Measurements from ENCODE around the gene MAN2A1.
"Not testable (repeated sequence)": the region's sequence is repeated elsewhere in the genome, so short reads cannot be mapped to it uniquely, and the experiment has no call there.

Gene MAN2A1

GRCh38 chr5:109756543-109757185 lies 66.9 kb downstream of the MAN2A1 start:
- no peak for DNase-seq (ENCODE audit: low spot score)

GRCh38 chr5:109757490-109757889 lies 67.8 kb downstream of the MAN2A1 start:
- DNase-seq (ENCODE audit: low spot score): no peak

GRCh38 chr5:109759306-109759705 lies 69.6 kb downstream of the MAN2A1 start:
- no peak for DNase-seq (ENCODE audit: low spot score)

- not testable (repeated sequence) for DNase-seq (ENCODE audit: low spot score)
Measured at GRCh38 chr5:109760130-109760529, 70.4 kb downstream of the MAN2A1 start.

- no peak for DNase-seq (ENCODE audit: low spot score)
Measured at GRCh38 chr5:109762821-109763220, 73.1 kb downstream of the MAN2A1 start.

GRCh38 chr5:109767184-109767995 lies 77.7 kb downstream of the MAN2A1 start:
- DNase-seq (ENCODE audit: low spot score): no peak

GRCh38 chr5:109767997-109768396 lies 78.3 kb downstream of the MAN2A1 start:
- DNase-seq (ENCODE audit: low spot score): no peak

- no peak for DNase-seq (ENCODE audit: low spot score)
Measured at GRCh38 chr5:109769597-109770291, 80.0 kb downstream of the MAN2A1 start.

GRCh38 chr5:109775130-109775529 lies 85.4 kb downstream of the MAN2A1 start:
- DNase-seq (ENCODE audit: low spot score): no peak

- DNase-seq (ENCODE audit: low spot score): no peak
Measured at GRCh38 chr5:109779036-109779735, 89.5 kb downstream of the MAN2A1 start.

- no peak for DNase-seq (ENCODE audit: low spot score)
Measured at GRCh38 chr5:109784687-109785086, 95.0 kb downstream of the MAN2A1 start.

- DNase-seq (ENCODE audit: low spot score): no peak
Measured at GRCh38 chr5:109786206-109786855, 96.6 kb downstream of the MAN2A1 start.

- no peak for DNase-seq (ENCODE audit: low spot score)
Measured at GRCh38 chr5:109788596-109788995, 98.9 kb downstream of the MAN2A1 start.

GRCh38 chr5:109792613-109793012 lies 102.9 kb downstream of the MAN2A1 start:
- no peak for DNase-seq (ENCODE audit: low spot score)

GRCh38 chr5:109803854-109804253 lies 114.1 kb downstream of the MAN2A1 start:
- no peak for DNase-seq (ENCODE audit: low spot score)

- DNase-seq (ENCODE audit: low spot score): no peak
Measured at GRCh38 chr5:109805472-109805871, 115.7 kb downstream of the MAN2A1 start.

- DNase-seq (ENCODE audit: low spot score): no peak
Measured at GRCh38 chr5:109805883-109806282, 116.2 kb downstream of the MAN2A1 start.

- no peak for DNase-seq (ENCODE audit: low spot score)
Measured at GRCh38 chr5:109812698-109813097, 123.0 kb downstream of the MAN2A1 start.

- no peak for DNase-seq (ENCODE audit: low spot score)
Measured at GRCh38 chr5:109816732-109817131, 127.0 kb downstream of the MAN2A1 start.

- no peak for DNase-seq (ENCODE audit: low spot score)
Measured at GRCh38 chr5:109819878-109820277, 130.2 kb downstream of the MAN2A1 start.

- DNase-seq (ENCODE audit: low spot score): no peak
Measured at GRCh38 chr5:109823597-109823996, 133.9 kb downstream of the MAN2A1 start.

GRCh38 chr5:109825450-109825849 lies 135.7 kb downstream of the MAN2A1 start:
- DNase-seq (ENCODE audit: low spot score): no peak
